Osteoblast (primary cell): ENCODE results near the gene HSPB9. TPM values are rescaled to one million over a fixed set of nuclear protein-coding genes. Genes with fewer than 3 reads are reported as not detected.
"Not testable (repeated sequence)": the region's sequence is repeated elsewhere in the genome, so short reads cannot be mapped to it uniquely, and the experiment has no call there.

Source experiments
- DNase-seq: peaks from one replicate; pipeline ENCODE4 v3.0.0; 2011; ENCODE audit warnings: low spot score, mixed read lengths; ENCODE audit not compliant: insufficient read length; ENCODE audit errors: missing footprints
- H2AFZ ChIP-seq: 2 replicates; pipeline ENCODE4 v1.6.0; 2011; ENCODE audit warnings: mild to moderate bottlenecking, low read length
- H3K27ac ChIP-seq: 2 replicates; pipeline ENCODE4 v1.5.1; 2011; ENCODE audit warnings: mild to moderate bottlenecking, low read depth, low read length, moderate library complexity
- H3K27me3 ChIP-seq: 2 replicates; pipeline ENCODE4 v1.6.0; 2012; ENCODE audit warnings: mild to moderate bottlenecking, control low read depth, inconsistent platforms, low read length, moderate library complexity; ENCODE audit not compliant: insufficient read depth
- H3K36me3 ChIP-seq: 2 replicates; pipeline ENCODE4 v1.5.1; 2011; ENCODE audit warnings: mild to moderate bottlenecking, low read length, control low read depth, moderate library complexity; ENCODE audit not compliant: insufficient read depth
- H3K4me1 ChIP-seq: 2 replicates; pipeline ENCODE4 v1.5.1; 2011; ENCODE audit warnings: mild to moderate bottlenecking, low read length, control low read depth, moderate library complexity; ENCODE audit not compliant: insufficient read depth
- H3K4me2 ChIP-seq: 2 replicates; pipeline ENCODE4 v1.6.0; 2011; ENCODE audit warnings: mild to moderate bottlenecking, low read length; ENCODE audit not compliant: insufficient read depth
- H3K4me3 ChIP-seq: fragments of 200-600 bp; sonication (generic); 3 replicates; pipeline ENCODE4 v1.5.1; 2012; ENCODE audit warnings: mild to moderate bottlenecking, low read length, inconsistent platforms; ENCODE audit not compliant: insufficient read depth
- H3K79me2 ChIP-seq: 2 replicates; pipeline ENCODE4 v1.6.0; 2012; ENCODE audit warnings: mild to moderate bottlenecking, low read length, control low read depth, inconsistent platforms; ENCODE audit not compliant: insufficient read depth
- H3K9me3 ChIP-seq: 2 replicates; pipeline ENCODE4 v1.5.1; 2011; ENCODE audit warnings: low read depth, low read length, control low read depth
- H4K20me1 ChIP-seq: 2 replicates; pipeline ENCODE4 v1.6.0; 2012; ENCODE audit warnings: mild to moderate bottlenecking, low read length, control low read depth; ENCODE audit not compliant: insufficient read depth
- CTCF ChIP-seq: IDR thresholded peaks from 2 replicates; pipeline ENCODE4 v1.5.1; 2011; ENCODE audit warnings: mild to moderate bottlenecking, low read depth, low read length, moderate library complexity; ENCODE audit errors: extremely low read depth
- total RNA-seq: library from RNA; depleted of rRNA; stranded (reverse); fragments of >200 nt; gene quantifications from 2 replicates; pipeline ENCODE4 v1.2.3, GENCODE V29; 2012

HSPB9 gene
- total RNA-seq, 1 donor, result not detected

GRCh38 chr17:42135151-42135550 lies 12.5 kb downstream of the HSPB9 start:
- H4K20me1 ChIP-seq, result peaks cover 75% of the 10 kb centered on the region
- peaks cover 98% of the 10 kb centered on the region for H3K79me2 ChIP-seq
- H3K4me3 ChIP-seq, result no peak overlapping the region
- no peak for TF ChIP-seq CTCF
- no peaks in the 10 kb centered on the region for H3K27me3 ChIP-seq
- DNase-seq, result no peak
- H2AFZ ChIP-seq, result no peak overlapping the region
- no peaks in the 10 kb centered on the region for H3K9me3 ChIP-seq
- peaks cover 38% of the 10 kb centered on the region for H3K4me1 ChIP-seq
- peak overlapping the region; percentile 24 for H3K27ac ChIP-seq
- H3K4me2 ChIP-seq, result no peak overlapping the region
- peaks cover 15% of the 10 kb centered on the region for H3K36me3 ChIP-seq

- Histone ChIP-seq H3K27ac (peak overlapping the region; percentile 24), H3K79me2 (peaks cover 97% of the 10 kb centered on the region), H3K9me3 (no peaks in the 10 kb centered on the region), H2AFZ (no peak overlapping the region), H3K36me3 (peaks cover 11% of the 10 kb centered on the region), H3K4me1 (peaks cover 38% of the 10 kb centered on the region), H3K27me3 (no peaks in the 10 kb centered on the region), H3K4me3 (no peak overlapping the region), H3K4me2 (peak overlapping the region; percentile 9), H4K20me1 (peaks cover 69% of the 10 kb centered on the region)
- DNase-seq, result peak; percentile 90
- TF ChIP-seq CTCF, result no peak
Observed at GRCh38 chr17:42135664-42136653, 13.4 kb downstream of the HSPB9 start.

GRCh38 chr17:42136654-42137051 lies 14.0 kb downstream of the HSPB9 start:
- no peak overlapping the region for H3K4me2 ChIP-seq
- no peak overlapping the region for H2AFZ ChIP-seq
- H3K79me2 ChIP-seq, result peaks cover 97% of the 10 kb centered on the region
- peaks cover 13% of the 10 kb centered on the region for H3K36me3 ChIP-seq
- peaks cover 69% of the 10 kb centered on the region for H4K20me1 ChIP-seq
- no peak overlapping the region for H3K4me3 ChIP-seq
- no peak overlapping the region for H3K27ac ChIP-seq
- peaks cover 41% of the 10 kb centered on the region for H3K4me1 ChIP-seq
- TF ChIP-seq CTCF, result no peak
- no peak for DNase-seq
- no peaks in the 10 kb centered on the region for H3K27me3 ChIP-seq
- H3K9me3 ChIP-seq, result no peaks in the 10 kb centered on the region

GRCh38 chr17:42138749-42139492 lies 16.3 kb downstream of the HSPB9 start:
- H2AFZ ChIP-seq, result no peak overlapping the region
- H3K27ac ChIP-seq, result no peak overlapping the region

GRCh38 chr17:42140690-42141089 lies 18.1 kb downstream of the HSPB9 start:
- Histone ChIP-seq H3K4me1 (peaks cover 32% of the 10 kb centered on the region), H3K79me2 (peaks cover 78% of the 10 kb centered on the region), H4K20me1 (peaks cover 56% of the 10 kb centered on the region), H3K36me3 (peaks cover 16% of the 10 kb centered on the region)
- H2AFZ ChIP-seq, H3K9me3 ChIP-seq, H3K27me3 ChIP-seq, DNase-seq, H3K4me3 ChIP-seq, H3K27ac ChIP-seq, H3K4me2 ChIP-seq: not testable (repeated sequence)

More at GRCh38 chr17:42138749-42139492, 16.3 kb downstream of the HSPB9 start:
- Histone ChIP-seq H3K9me3 (no peaks in the 10 kb centered on the region), H4K20me1 (peaks cover 64% of the 10 kb centered on the region), H3K27me3 (no peaks in the 10 kb centered on the region), H3K4me2 (no peak overlapping the region), H3K4me1 (peaks cover 40% of the 10 kb centered on the region), H3K4me3 (no peak overlapping the region), H3K36me3 (peaks cover 14% of the 10 kb centered on the region), H3K79me2 (peaks cover 83% of the 10 kb centered on the region)
- no peak for TF ChIP-seq CTCF
- peak; percentile 34 for DNase-seq
